ENCODE data around the gene C20orf96.

- no peak for TF ChIP-seq TAF1 (IDR thresholded peaks at IDR 0.05; ENCODE audit: borderline replicate concordance, low read depth, low read length)
- no peak for TF ChIP-seq POLR2A (IDR thresholded peaks at IDR 0.05; ENCODE audit: low read depth, low read length)
- TF ChIP-seq POLR2AphosphoS5 (IDR thresholded peaks at IDR 0.05; ENCODE audit: low read depth, low read length) = no peak
Measured at GRCh38 chr20:226958-227357, 63.6 kb downstream of the C20orf96 start, which contains the start of gene DEFB129.
